Hepatocyte (in vitro differentiated cells): ENCODE data around the gene NCOA4. TPM values are rescaled to one million over a fixed set of nuclear protein-coding genes. Genes with fewer than 3 reads are reported as not detected.
"Not testable (repeated sequence)": the region's sequence is repeated elsewhere in the genome, so short reads cannot be mapped to it uniquely, and the experiment has no call there.

Experiments
- DNase-seq: peaks from one replicate; pipeline ENCODE4 v3.0.0-alpha.2; 2016; ENCODE audit warnings: low spot score
- H2AFZ ChIP-seq: fragments of 200-600 bp; sonication (generic); 2 replicates; pipeline ENCODE4 v1.6.0; 2016; ENCODE audit warnings: antibody characterized with exemption, mild to moderate bottlenecking
- H3K27ac ChIP-seq: fragments of 200-600 bp; sonication (generic); 2 replicates; pipeline ENCODE4 v1.5.1; 2016; ENCODE audit warnings: mild to moderate bottlenecking
- H3K27me3 ChIP-seq: fragments of 200-600 bp; sonication (generic); 2 replicates; pipeline ENCODE4 v1.6.1; 2016
- H3K36me3 ChIP-seq: fragments of 200-600 bp; sonication (generic); replicated peaks from 2 replicates; pipeline ENCODE4 v1.5.1; 2016; ENCODE audit warnings: low read depth; ENCODE audit not compliant: insufficient read depth
- H3K4me1 ChIP-seq: fragments of 200-600 bp; sonication (generic); 2 replicates; pipeline ENCODE4 v1.5.1; 2016; ENCODE audit warnings: mild to moderate bottlenecking, moderate library complexity; ENCODE audit not compliant: insufficient read depth
- H3K4me2 ChIP-seq: fragments of 200-600 bp; sonication (generic); 2 replicates; pipeline ENCODE4 v1.6.0; 2016
- H3K4me3 ChIP-seq: fragments of 200-600 bp; sonication (generic); 2 replicates; pipeline ENCODE4 v1.5.1; 2016; ENCODE audit warnings: mild to moderate bottlenecking
- H3K79me2 ChIP-seq: fragments of 200-600 bp; sonication (generic); 2 replicates; pipeline ENCODE4 v1.6.0; 2017; ENCODE audit warnings: mild to moderate bottlenecking
- H3K9me2 ChIP-seq: fragments of 200-600 bp; sonication (generic); replicated peaks from 2 replicates; pipeline ENCODE4 v1.6.0; 2017; ENCODE audit warnings: mild to moderate bottlenecking; ENCODE audit not compliant: insufficient read depth
- H3K9me3 ChIP-seq: fragments of 200-600 bp; sonication (generic); 2 replicates; pipeline ENCODE4 v1.5.1; 2016; ENCODE audit warnings: low read depth, mild to moderate bottlenecking
- H4K20me1 ChIP-seq: fragments of 200-600 bp; sonication (generic); 2 replicates; pipeline ENCODE4 v1.6.0; 2016; ENCODE audit warnings: mild to moderate bottlenecking; ENCODE audit not compliant: insufficient read depth, poor library complexity, severe bottlenecking
- EZH2 ChIP-seq: fragments of 200-600 bp; sonication (generic); IDR thresholded peaks from 2 replicates; pipeline ENCODE4 v1.6.1; 2016; ENCODE audit warnings: antibody characterized with exemption, mild to moderate bottlenecking, borderline replicate concordance
- EZH2phosphoT487 ChIP-seq: fragments of 200-600 bp; sonication (generic); IDR thresholded peaks from one replicate; pipeline ENCODE4 v1.6.1; 2018; ENCODE audit warnings: antibody characterized with exemption, mild to moderate bottlenecking, low read depth, moderate library complexity; ENCODE audit not compliant: unreplicated experiment, severe bottlenecking
- WGBS: methylation state at CpG from one replicate; pipeline ENCODE4 v1.1.6; 2016; ENCODE audit warnings: low lambda C conversion rate; ENCODE audit errors: missing lambda C conversion rate; 5-methylcytosine and 5-hydroxymethylcytosine counted together
- polyA plus RNA-seq: library from polyadenylated mRNA; unstranded; fragments of >200 nt; fragmentation: Nextera tagmentation; extraction: Ambion mirVana; gene quantifications from 2 replicates; pipeline ENCODE4 v1.2.1, GENCODE V29; 2016
- total RNA-seq: library from RNA; depleted of rRNA; stranded (reverse); fragments of >200 nt; gene quantifications from 2 replicates; pipeline ENCODE4 v1.2.3, GENCODE V29; 2014
- TF ChIP-seq, protein P1 (sequence below): fragments of 200-600 bp; sonication (generic); IDR thresholded peaks from 2 replicates; pipeline ENCODE4 v1.5.1; 2016; ENCODE audit warnings: antibody characterized with exemption, mild to moderate bottlenecking; ENCODE audit not compliant: poor library complexity

The NCOA4 gene
- total and polyA plus RNA-seq, 2 experiments from 2014 or later: 81.8 to 171 TPM

DNA sequence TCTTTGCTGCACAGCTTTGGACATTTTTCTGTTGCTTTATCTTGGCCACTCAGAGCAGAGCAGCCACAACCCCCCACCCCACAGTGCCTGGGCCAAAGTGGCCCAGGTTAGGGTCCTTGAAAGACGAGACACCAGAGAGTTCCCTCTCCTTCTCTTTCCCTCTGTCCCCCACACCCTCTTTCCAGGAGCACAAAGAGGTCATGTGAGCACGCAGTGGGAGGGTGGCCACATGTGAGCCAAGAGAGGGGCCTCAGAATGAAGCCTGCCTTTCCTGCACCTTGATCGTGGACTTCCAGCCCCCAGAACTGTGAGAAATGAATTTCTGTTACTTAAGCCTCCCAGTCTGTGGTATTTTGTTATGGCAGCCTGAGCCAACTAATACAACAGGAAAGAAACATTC is 30.3 kb upstream of the NCOA4 start:
- Histone ChIP-seq H3K4me1 (no peaks in the 10 kb centered on the region), H2AFZ (no peak overlapping the region), H3K4me3 (no peak overlapping the region), H4K20me1 (no peaks in the 10 kb centered on the region), H3K79me2 (no peaks in the 10 kb centered on the region), H3K9me3 (peaks cover 5% of the 10 kb centered on the region), H3K9me2 (no peaks in the 10 kb centered on the region), H3K4me2 (no peak overlapping the region), H3K27me3 (no peaks in the 10 kb centered on the region), H3K27ac (no peak overlapping the region), H3K36me3 (no peaks in the 10 kb centered on the region)
- 96% methylated on average over 3 of the region's 3 CpGs for WGBS
- TF ChIP-seq EZH2phosphoT487 (no peak), EZH2 (no peak)
- TF ChIP-seq, protein P1, sequence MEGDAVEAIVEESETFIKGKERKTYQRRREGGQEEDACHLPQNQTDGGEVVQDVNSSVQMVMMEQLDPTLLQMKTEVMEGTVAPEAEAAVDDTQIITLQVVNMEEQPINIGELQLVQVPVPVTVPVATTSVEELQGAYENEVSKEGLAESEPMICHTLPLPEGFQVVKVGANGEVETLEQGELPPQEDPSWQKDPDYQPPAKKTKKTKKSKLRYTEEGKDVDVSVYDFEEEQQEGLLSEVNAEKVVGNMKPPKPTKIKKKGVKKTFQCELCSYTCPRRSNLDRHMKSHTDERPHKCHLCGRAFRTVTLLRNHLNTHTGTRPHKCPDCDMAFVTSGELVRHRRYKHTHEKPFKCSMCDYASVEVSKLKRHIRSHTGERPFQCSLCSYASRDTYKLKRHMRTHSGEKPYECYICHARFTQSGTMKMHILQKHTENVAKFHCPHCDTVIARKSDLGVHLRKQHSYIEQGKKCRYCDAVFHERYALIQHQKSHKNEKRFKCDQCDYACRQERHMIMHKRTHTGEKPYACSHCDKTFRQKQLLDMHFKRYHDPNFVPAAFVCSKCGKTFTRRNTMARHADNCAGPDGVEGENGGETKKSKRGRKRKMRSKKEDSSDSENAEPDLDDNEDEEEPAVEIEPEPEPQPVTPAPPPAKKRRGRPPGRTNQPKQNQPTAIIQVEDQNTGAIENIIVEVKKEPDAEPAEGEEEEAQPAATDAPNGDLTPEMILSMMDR: no peak
- DNase-seq: no peak

DNA sequence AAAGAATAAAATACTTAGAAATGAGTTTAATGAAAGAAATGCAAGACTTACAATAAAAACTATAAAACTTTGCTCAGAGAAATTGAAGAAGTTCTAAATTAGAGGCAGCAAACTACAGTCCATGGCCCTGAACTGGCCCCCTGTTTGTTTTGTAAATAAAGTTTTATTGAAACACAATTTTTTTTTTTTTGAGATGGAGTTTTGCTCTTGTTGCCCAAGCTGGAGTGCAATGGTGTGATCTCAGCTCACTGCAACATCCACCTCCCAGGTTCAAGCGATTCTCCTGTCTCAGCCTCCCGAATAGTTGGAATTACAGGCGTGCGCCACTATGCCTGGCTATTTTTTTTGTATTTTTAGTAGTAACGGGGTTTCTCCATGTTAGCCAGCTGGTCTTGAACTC is 27.5 kb upstream of the NCOA4 start:
- H3K36me3 ChIP-seq, H3K27me3 ChIP-seq, H3K9me2 ChIP-seq, H2AFZ ChIP-seq, H3K79me2 ChIP-seq, H3K4me1 ChIP-seq, H3K4me3 ChIP-seq, DNase-seq, H4K20me1 ChIP-seq, H3K4me2 ChIP-seq, H3K27ac ChIP-seq, H3K9me3 ChIP-seq: not testable (repeated sequence)
- WGBS: 98% methylated on average over 5 of the region's 5 CpGs

DNA sequence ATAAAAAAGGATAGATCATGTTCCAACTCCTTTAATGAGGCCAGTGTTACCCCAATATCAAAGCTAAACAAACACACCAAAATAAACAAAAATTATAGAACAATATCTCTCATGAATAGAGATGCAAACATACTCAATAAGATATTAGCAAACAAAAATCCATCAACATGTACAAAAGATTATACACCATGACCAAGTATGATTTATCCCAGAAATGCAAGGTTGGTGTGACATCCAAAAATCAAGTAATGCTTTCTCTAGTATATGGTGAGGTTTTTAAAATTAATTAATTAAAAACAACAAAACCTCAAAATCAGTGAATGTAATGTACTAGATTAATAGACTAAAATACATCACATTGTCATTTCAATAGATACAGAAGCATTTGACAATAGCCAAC is 26.6 kb upstream of the NCOA4 start:
- TF ChIP-seq EZH2: no peak
- H3K9me3 ChIP-seq: peaks cover 5% of the 10 kb centered on the region
- no peak overlapping the region for H3K4me3 ChIP-seq
- no peak overlapping the region for H3K27ac ChIP-seq
- no peaks in the 10 kb centered on the region for H3K27me3 ChIP-seq
- H4K20me1 ChIP-seq: no peaks in the 10 kb centered on the region
- no peaks in the 10 kb centered on the region for H3K79me2 ChIP-seq
- H3K9me2 ChIP-seq: no peaks in the 10 kb centered on the region
- H3K4me1 ChIP-seq: peaks cover under 1% of the 10 kb centered on the region
- H3K36me3 ChIP-seq: no peaks in the 10 kb centered on the region
- DNase-seq: no peak
- no peak overlapping the region for H2AFZ ChIP-seq
- no peak overlapping the region for H3K4me2 ChIP-seq

DNA sequence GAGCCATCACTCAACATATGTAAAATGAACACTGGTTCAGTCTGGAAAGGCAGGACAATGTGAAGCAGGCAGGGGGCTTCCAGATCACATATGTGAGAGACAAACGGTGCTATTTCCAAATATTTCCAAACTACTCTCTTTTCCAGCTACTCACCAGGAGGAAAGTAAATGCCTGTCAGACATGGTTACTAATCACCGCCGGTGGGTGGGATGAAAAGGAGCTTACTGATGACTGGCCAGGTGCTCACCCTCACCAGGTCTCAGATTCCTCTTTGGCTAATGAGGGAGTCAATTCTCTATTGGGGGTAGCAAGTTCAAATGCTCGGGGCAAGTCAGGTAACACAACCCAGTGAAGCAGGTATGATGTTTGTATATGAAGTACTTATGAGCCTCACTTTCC is 25.3 kb upstream of the NCOA4 start:
- H3K36me3 ChIP-seq: no peaks in the 10 kb centered on the region

More for the DNA sequence above, 25.3 kb upstream of the NCOA4 start:
- Histone ChIP-seq H3K9me2 (no peaks in the 10 kb centered on the region), H3K4me1 (peaks cover 5% of the 10 kb centered on the region), H3K4me2 (no peak overlapping the region), H3K4me3 (no peak overlapping the region), H3K79me2 (no peaks in the 10 kb centered on the region), H4K20me1 (no peaks in the 10 kb centered on the region), H3K27me3 (no peaks in the 10 kb centered on the region), H3K27ac (no peak overlapping the region), H3K9me3 (peaks cover 5% of the 10 kb centered on the region), H2AFZ (no peak overlapping the region)
- WGBS: 84% methylated on average over 4 of the region's 4 CpGs
- no peak for DNase-seq
- TF ChIP-seq EZH2: no peak
- TF ChIP-seq, protein P1: no peak
- no peak for TF ChIP-seq EZH2phosphoT487
